ENCODE results near the gene NHLRC3. TPM values are rescaled to one million over a fixed set of nuclear protein-coding genes. Genes with fewer than 3 reads are reported as not detected.

The NHLRC3 gene
- total and polyA plus RNA-seq, 9 of the 15 experiments (the other 6 are each of a cell fraction or from before 2014, with no cell fraction given): 5.5 to 15.3 (median 9.0) TPM

GRCh38 chr13:38998739-38999138 lies 39.5 kb upstream of the NHLRC3 start:
- 0% methylated on average over 3 of the region's 3 CpGs for WGBS (ENCODE audit: insufficient coverage, low coverage, missing lambda C conversion rate)
- CTCF ChIA-PET (ENCODE audit: low intra/inter-chr PET ratio): no interaction called here
- no TSS peak for BruUV-seq (replicated peaks)
- TF ChIP-seq JUNB (CRISPR knock-in tag; conservative IDR thresholded peaks at IDR 0.05): no peak
- TF ChIP-seq NCOA2 (IDR thresholded peaks at IDR 0.05; ENCODE audit: partially characterized antibody in 2 of 2): peak in 1 of 2 experiments; percentile 19
- TF ChIP-seq DPF2 (IDR thresholded peaks at IDR 0.05): peak; percentile 85
- TF ChIP-seq BRCA1 (IDR thresholded peaks at IDR 0.05): no peak
- no peak for TF ChIP-seq BRCA1 (CRISPR knock-in tag; IDR thresholded peaks at IDR 0.05)
- peak in 1 of 2 experiments; percentile 65; a peak in 1 of 4 replicates for TF ChIP-seq ZMIZ1 (IDR thresholded peaks at IDR 0.05; ENCODE audit: low read depth in 2 of 2, low read length in 2 of 2)
- TF ChIP-seq NELFE (IDR thresholded peaks at IDR 0.05; ENCODE audit: insufficient read depth, insufficient read length): no peak
- peak; percentile 97 for TF ChIP-seq CBFA2T2 (conservative IDR thresholded peaks at IDR 0.05)
- no peak for TF ChIP-seq SRSF1 (IDR thresholded peaks at IDR 0.05; ENCODE audit: low read depth, low read length)
- TF ChIP-seq SIN3A (IDR thresholded peaks at IDR 0.05; ENCODE audit: borderline replicate concordance in 2 of 2, control insufficient read depth in 1 of 2, low read depth in 2 of 2, low read length in 2 of 2): no peak
- TF ChIP-seq GABPA (tag; conservative IDR thresholded peaks at IDR 0.05; ENCODE audit: low read depth): no peak
- peak; percentile 58 to 62; a peak in 2 of 4 replicates for TF ChIP-seq KDM1A (IDR thresholded peaks at IDR 0.05)
- TF ChIP-seq DMBX1 (CRISPR knock-in tag; IDR thresholded peaks at IDR 0.05; ENCODE audit: borderline replicate concordance): peak; percentile 76
- TF ChIP-seq PHB2 (IDR thresholded peaks at IDR 0.05; ENCODE audit: low read depth): peak; percentile 58; the same call in 1 of the 2 replicates
- peak; percentile 86 for TF ChIP-seq SMARCE1 (IDR thresholded peaks at IDR 0.05)
- peak; percentile 95 for TF ChIP-seq TRIM24 (IDR thresholded peaks at IDR 0.05)
- peak in 1 of 2 experiments; percentile 17 for TF ChIP-seq E2F6 (IDR thresholded peaks at IDR 0.05; ENCODE audit: borderline replicate concordance in 1 of 2, extremely low read depth in 1 of 2, insufficient read depth in 1 of 2, insufficient read length in 1 of 2, low read depth in 1 of 2, low read length in 1 of 2, poor library complexity in 1 of 2, severe bottlenecking in 1 of 2)
- peak; percentile 76; the same call in 1 of the 2 replicates for TF ChIP-seq ZNF395 (CRISPR knock-in tag; IDR thresholded peaks at IDR 0.05)

More at GRCh38 chr13:38998739-38999138, 39.5 kb upstream of the NHLRC3 start:
- FAIRE-seq (peak; percentile 97), DNase-seq (ENCODE audit: extremely low read depth in 1 of 4, low spot score in 3 of 4) (peak; percentile 39 to 88 (median 64)), ATAC-seq (peak; percentile 96)
- H3K9me1 ChIP-seq (ENCODE audit: control insufficient read depth, insufficient read depth, low read length): no peaks in the 10 kb centered on the region
- intact Hi-C loops (cut with micrococcal nuclease): no loop called here
- peak overlapping the region; percentile 43; the same call in 2 of the 3 replicates for H3K27ac ChIP-seq (ENCODE audit: extremely low read depth, low read depth, low read length)
- H3K4me1 ChIP-seq (replicated peaks in 1 of 2; ENCODE audit: control insufficient read depth in 2 of 2, insufficient read depth in 2 of 2, low read length in 2 of 2): peaks cover 0 to 15% of the 10 kb centered on the region in 2 experiments; a peak in 3 of 5 replicates
- peak overlapping the region; percentile 10 for H3K4me2 ChIP-seq (ENCODE audit: insufficient read depth, low read length)
- no peak overlapping the region for H3K9ac ChIP-seq (ENCODE audit: insufficient read depth in 1 of 2, low read depth in 2 of 2, low read length in 2 of 2)
- H3K79me2 ChIP-seq (ENCODE audit: control insufficient read depth, insufficient read depth, low read length): no peaks in the 10 kb centered on the region
- POLR2A ChIA-PET: no interaction called here
- in situ Hi-C loops (cut with MboI): loop anchor here (25.0 kb wide), 1 partner anchor 1689 kb away; no protein-coding TSS in a partner anchor
- no peak overlapping the region for H3K4me3 ChIP-seq
- H3K36me3 ChIP-seq (ENCODE audit: control insufficient read depth, insufficient read depth, low read length): no peaks in the 10 kb centered on the region
- no peaks in the 10 kb centered on the region for H4K20me1 ChIP-seq (replicated peaks; ENCODE audit: control insufficient read depth, insufficient read depth, low read length)
- no peaks in the 10 kb centered on the region for H3K27me3 ChIP-seq (ENCODE audit: control insufficient read depth in 2 of 2, insufficient read depth in 2 of 2, low read length in 2 of 2)
- 0 out of 2 replicates have a peak overlapping the region, but pooled peaks have one; percentile 13 for H2AFZ ChIP-seq (ENCODE audit: low read depth, low read length)
- H3K9me3 ChIP-seq (replicated peaks; ENCODE audit: control insufficient read depth, insufficient read depth, low read depth, low read length): no peaks in the 10 kb centered on the region
